Neural cell (in vitro differentiated cells): ENCODE data around the gene FAM3D.

Experiments
- CTCF ChIP-seq: fragments of 450-650 bp; IDR thresholded peaks from 2 replicates; pipeline ENCODE4 v1.5.1; 2014; ENCODE audit warnings: antibody characterized with exemption, mild to moderate bottlenecking, moderate library complexity; ENCODE audit not compliant: poor library complexity, severe bottlenecking
- EP300 ChIP-seq: fragments of 450-650 bp; conservative IDR thresholded peaks from 2 replicates; pipeline ENCODE4 v1.6.1; 2014; ENCODE audit warnings: antibody characterized with exemption, mild to moderate bottlenecking, moderate library complexity; ENCODE audit not compliant: poor library complexity, severe bottlenecking
- EZH2 ChIP-seq: fragments of 200-600, 300-800 bp; shearing (Covaris generic), sonication (generic); IDR thresholded peaks from 2 replicates; pipeline ENCODE4 v1.6.1; 2014; ENCODE audit warnings: antibody characterized with exemption, low read length, borderline replicate concordance, mild to moderate bottlenecking; ENCODE audit not compliant: insufficient read depth, poor library complexity, severe bottlenecking
- MXI1 ChIP-seq: fragments of 450-650 bp; conservative IDR thresholded peaks from 2 replicates; pipeline ENCODE4 v1.6.1; 2014; ENCODE audit warnings: antibody characterized with exemption, mild to moderate bottlenecking; ENCODE audit not compliant: poor library complexity, severe bottlenecking
- POLR2AphosphoS5 ChIP-seq: IDR thresholded peaks from 2 replicates; pipeline ENCODE4 v1.6.1; 2012
- RAD21 ChIP-seq: fragments of 450-650 bp; conservative IDR thresholded peaks from 2 replicates; pipeline ENCODE4 v1.6.1; 2014; ENCODE audit warnings: antibody characterized with exemption, mild to moderate bottlenecking, moderate library complexity
- SMC3 ChIP-seq: fragments of 450-650 bp; conservative IDR thresholded peaks from 2 replicates; pipeline ENCODE4 v1.6.1; 2014; ENCODE audit warnings: antibody characterized with exemption, mild to moderate bottlenecking, moderate library complexity; ENCODE audit not compliant: poor library complexity
- TAF1 ChIP-seq: IDR thresholded peaks from 2 replicates; pipeline ENCODE4 v1.6.1; 2012; ENCODE audit warnings: low read depth
- TF ChIP-seq, protein P1 (sequence below): IDR thresholded peaks from 2 replicates; pipeline ENCODE4 v1.6.1; 2012; ENCODE audit warnings: borderline replicate concordance

GRCh38 chr3:58612830-58613229 is 53.7 kb downstream of the FAM3D start:
- TF ChIP-seq EZH2: no peak
- TF ChIP-seq, protein P1, sequence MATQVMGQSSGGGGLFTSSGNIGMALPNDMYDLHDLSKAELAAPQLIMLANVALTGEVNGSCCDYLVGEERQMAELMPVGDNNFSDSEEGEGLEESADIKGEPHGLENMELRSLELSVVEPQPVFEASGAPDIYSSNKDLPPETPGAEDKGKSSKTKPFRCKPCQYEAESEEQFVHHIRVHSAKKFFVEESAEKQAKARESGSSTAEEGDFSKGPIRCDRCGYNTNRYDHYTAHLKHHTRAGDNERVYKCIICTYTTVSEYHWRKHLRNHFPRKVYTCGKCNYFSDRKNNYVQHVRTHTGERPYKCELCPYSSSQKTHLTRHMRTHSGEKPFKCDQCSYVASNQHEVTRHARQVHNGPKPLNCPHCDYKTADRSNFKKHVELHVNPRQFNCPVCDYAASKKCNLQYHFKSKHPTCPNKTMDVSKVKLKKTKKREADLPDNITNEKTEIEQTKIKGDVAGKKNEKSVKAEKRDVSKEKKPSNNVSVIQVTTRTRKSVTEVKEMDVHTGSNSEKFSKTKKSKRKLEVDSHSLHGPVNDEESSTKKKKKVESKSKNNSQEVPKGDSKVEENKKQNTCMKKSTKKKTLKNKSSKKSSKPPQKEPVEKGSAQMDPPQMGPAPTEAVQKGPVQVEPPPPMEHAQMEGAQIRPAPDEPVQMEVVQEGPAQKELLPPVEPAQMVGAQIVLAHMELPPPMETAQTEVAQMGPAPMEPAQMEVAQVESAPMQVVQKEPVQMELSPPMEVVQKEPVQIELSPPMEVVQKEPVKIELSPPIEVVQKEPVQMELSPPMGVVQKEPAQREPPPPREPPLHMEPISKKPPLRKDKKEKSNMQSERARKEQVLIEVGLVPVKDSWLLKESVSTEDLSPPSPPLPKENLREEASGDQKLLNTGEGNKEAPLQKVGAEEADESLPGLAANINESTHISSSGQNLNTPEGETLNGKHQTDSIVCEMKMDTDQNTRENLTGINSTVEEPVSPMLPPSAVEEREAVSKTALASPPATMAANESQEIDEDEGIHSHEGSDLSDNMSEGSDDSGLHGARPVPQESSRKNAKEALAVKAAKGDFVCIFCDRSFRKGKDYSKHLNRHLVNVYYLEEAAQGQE: no peak
- TF ChIP-seq CTCF: no peak
- TF ChIP-seq MXI1: no peak
- TF ChIP-seq RAD21: no peak
- no peak for TF ChIP-seq POLR2AphosphoS5
- TF ChIP-seq EP300: no peak
- TF ChIP-seq SMC3: no peak
- no peak for TF ChIP-seq TAF1
